ENCODE measurements around the gene WEE2. TPM values are rescaled to one million over a fixed set of nuclear protein-coding genes. Genes with fewer than 3 reads are reported as not detected.

WEE2 gene
- total RNA-seq, 4 donors from 2014 or later = not detected

- Histone ChIP-seq H3K4me3 (no peak overlapping the region), H3K27me3 (no peaks in the 10 kb centered on the region), H3K36me3 (no peaks in the 10 kb centered on the region), H3K27ac (no peak overlapping the region), H3K4me1 (peaks cover 0 to 39% (median 4%) of the 10 kb centered on the region in 4 donors), H3K9me3 (no peaks in the 10 kb centered on the region)
- DNase-seq = peak in 1 of 3 donors; percentile 21
- TF ChIP-seq POLR2A (IDR thresholded peaks at IDR 0.05) (no peak), CTCF (IDR thresholded peaks at IDR 0.05) (no peak)
Observed at GRCh38 chr7:141698247-141699015, 9.7 kb upstream of the WEE2 start.

- peak overlapping the region in 1 of 4 donors; percentile 14 for H3K4me3 ChIP-seq
- no peaks in the 10 kb centered on the region for H3K36me3 ChIP-seq
- H3K27me3 ChIP-seq = no peaks in the 10 kb centered on the region
- no peak overlapping the region for H3K27ac ChIP-seq
- TF ChIP-seq CTCF (IDR thresholded peaks at IDR 0.05) (no peak), POLR2A (IDR thresholded peaks at IDR 0.05) (no peak)
- DNase-seq = no peak
- H3K4me1 ChIP-seq = peaks cover 0 to 39% (median 4%) of the 10 kb centered on the region in 4 donors
- H3K9me3 ChIP-seq = no peaks in the 10 kb centered on the region
Observed at GRCh38 chr7:141699860-141700259, 8.3 kb upstream of the WEE2 start.

GRCh38 chr7:141700296-141700847, 7.8 kb upstream of the WEE2 start:
- Histone ChIP-seq H3K36me3 (no peaks in the 10 kb centered on the region), H3K27me3 (no peaks in the 10 kb centered on the region), H3K4me3 (peak overlapping the region in 3 of 4 donors; percentile 85 to 96 (median 94)), H3K4me1 (peaks cover 0 to 41% (median 4%) of the 10 kb centered on the region in 4 donors), H3K9me3 (no peaks in the 10 kb centered on the region), H3K27ac (peak overlapping the region in 3 of 4 donors; percentile 86 to 92 (median 89))
- no peak for TF ChIP-seq POLR2A (IDR thresholded peaks at IDR 0.05)
- TF ChIP-seq CTCF (IDR thresholded peaks at IDR 0.05) = no peak
- no peak for DNase-seq

GRCh38 chr7:141700848-141701371, 7.2 kb upstream of the WEE2 start:
- peak overlapping the region; percentile 86 to 92 (median 89) for H3K27ac ChIP-seq
- peak in 1 of 3 donors; percentile 48 for DNase-seq
- no peaks in the 10 kb centered on the region for H3K36me3 ChIP-seq
- H3K27me3 ChIP-seq = no peaks in the 10 kb centered on the region
- peak overlapping the region; percentile 85 to 96 (median 92) for H3K4me3 ChIP-seq
- H3K9me3 ChIP-seq = no peaks in the 10 kb centered on the region
- H3K4me1 ChIP-seq = peaks cover 0 to 41% (median 4%) of the 10 kb centered on the region in 4 donors
- TF ChIP-seq POLR2A (IDR thresholded peaks at IDR 0.05) (no peak), CTCF (IDR thresholded peaks at IDR 0.05) (no peak)

- Histone ChIP-seq H3K9me3 (no peaks in the 10 kb centered on the region), H3K36me3 (no peaks in the 10 kb centered on the region), H3K4me1 (peaks cover 0 to 35% (median 4%) of the 10 kb centered on the region in 4 donors), H3K4me3 (peak overlapping the region; percentile 85 to 96 (median 92)), H3K27me3 (no peaks in the 10 kb centered on the region), H3K27ac (peak overlapping the region; percentile 86 to 92 (median 89))
- peak; percentile 62 to 83 (median 70) for DNase-seq
- no peak for TF ChIP-seq CTCF (IDR thresholded peaks at IDR 0.05)
- TF ChIP-seq POLR2A (IDR thresholded peaks at IDR 0.05) = no peak
Observed at GRCh38 chr7:141701489-141702046, 6.6 kb upstream of the WEE2 start.

Data from Peyer's patch (tissue), 4 donors.